Fibroblast of gingiva (primary cell): ENCODE data around the gene GSC.
"Not testable (repeated sequence)": the region's sequence is repeated elsewhere in the genome, so short reads cannot be mapped to it uniquely, and the experiment has no call there.

ENCODE experiments used
- DNase-seq: peaks from one replicate; pipeline ENCODE4 v3.0.0-alpha.2; 2011; ENCODE audit warnings: low read depth

GSC gene

GRCh38 chr14:94769391-94770250, at the start of gene GSC:
GSC (minus strand) TSS chr14:94770113; CDS start chr14:94770015, 98 bp downstream.
- peak; percentile 14 for DNase-seq

- DNase-seq = no peak
Measured at GRCh38 chr14:94819531-94819930, 49.6 kb upstream of the GSC start.

- no peak for DNase-seq
Measured at GRCh38 chr14:94816113-94816512, 46.2 kb upstream of the GSC start.

- DNase-seq = peak; percentile 31
Measured at GRCh38 chr14:94805680-94806288, 35.9 kb upstream of the GSC start.

GRCh38 chr14:94801225-94801624, 31.3 kb upstream of the GSC start:
- DNase-seq = no peak

- DNase-seq = not testable (repeated sequence)
Measured at GRCh38 chr14:94800764-94801163, 30.9 kb upstream of the GSC start.

GRCh38 chr14:94797887-94798286, 28.0 kb upstream of the GSC start:
- no peak for DNase-seq

GRCh38 chr14:94796278-94796677, 26.4 kb upstream of the GSC start:
- no peak for DNase-seq

- no peak for DNase-seq
Measured at GRCh38 chr14:94795372-94795771, 25.5 kb upstream of the GSC start.

- no peak for DNase-seq
Measured at GRCh38 chr14:94793901-94794300, 24.0 kb upstream of the GSC start.

GRCh38 chr14:94787655-94788054, 17.7 kb upstream of the GSC start:
- no peak for DNase-seq

- no peak for DNase-seq
Measured at GRCh38 chr14:94787092-94787491, 17.2 kb upstream of the GSC start.

GRCh38 chr14:94780536-94781399, 10.9 kb upstream of the GSC start:
- DNase-seq = no peak

- no peak for DNase-seq
Measured at GRCh38 chr14:94779713-94780112, 9.8 kb upstream of the GSC start.

- DNase-seq = no peak
Measured at GRCh38 chr14:94775871-94776210, 5.9 kb upstream of the GSC start.

GRCh38 chr14:94775091-94775870, 5.4 kb upstream of the GSC start:
- no peak for DNase-seq

- DNase-seq = no peak
Measured at GRCh38 chr14:94774344-94775090, 4.6 kb upstream of the GSC start.

- no peak for DNase-seq
Measured at GRCh38 chr14:94773655-94774343, 3.9 kb upstream of the GSC start.

- DNase-seq = no peak
Measured at GRCh38 chr14:94773061-94773648, 3.2 kb upstream of the GSC start.

GRCh38 chr14:94772548-94772947, 2.6 kb upstream of the GSC start:
- no peak for DNase-seq
